DMS53 treated with DMSO at 0.1 percent for 48 hours (cell line): Measurements from ENCODE around the gene TRIM46.
"Not testable (repeated sequence)": the region's sequence is repeated elsewhere in the genome, so short reads cannot be mapped to it uniquely, and the experiment has no call there.

Experiments used
- DNase-seq: peaks from one replicate; lab custom pipeline; 2025; ENCODE audit not compliant: unreplicated experiment; lab: John Stamatoyannopoulos, UW

TRIM46 gene

GRCh38 chr1:155226188-155226909 lies 52.7 kb downstream of the TRIM46 start:
- DNase-seq: peak; percentile 68

GRCh38 chr1:155226910-155227260 lies 53.2 kb downstream of the TRIM46 start:
- DNase-seq: peak; percentile 73

GRCh38 chr1:155227261-155228095 lies 53.8 kb downstream of the TRIM46 start:
- peak; percentile 98 for DNase-seq

- DNase-seq: no peak
These were observed 54.4 kb downstream of the TRIM46 start for GRCh38 chr1:155228096-155228427.

- DNase-seq: not testable (repeated sequence)
These were observed 57.7 kb downstream of the TRIM46 start for GRCh38 chr1:155231302-155231701.

- DNase-seq: not testable (repeated sequence)
These were observed 58.6 kb downstream of the TRIM46 start for GRCh38 chr1:155232001-155232978.

- not testable (repeated sequence) for DNase-seq
These were observed 59.9 kb downstream of the TRIM46 start for GRCh38 chr1:155233502-155233901.
